ENCODE data around the gene PRSS16.
"Not testable (repeated sequence)": the region's sequence is repeated elsewhere in the genome, so short reads cannot be mapped to it uniquely, and the experiment has no call there.

Gene PRSS16, protein sequence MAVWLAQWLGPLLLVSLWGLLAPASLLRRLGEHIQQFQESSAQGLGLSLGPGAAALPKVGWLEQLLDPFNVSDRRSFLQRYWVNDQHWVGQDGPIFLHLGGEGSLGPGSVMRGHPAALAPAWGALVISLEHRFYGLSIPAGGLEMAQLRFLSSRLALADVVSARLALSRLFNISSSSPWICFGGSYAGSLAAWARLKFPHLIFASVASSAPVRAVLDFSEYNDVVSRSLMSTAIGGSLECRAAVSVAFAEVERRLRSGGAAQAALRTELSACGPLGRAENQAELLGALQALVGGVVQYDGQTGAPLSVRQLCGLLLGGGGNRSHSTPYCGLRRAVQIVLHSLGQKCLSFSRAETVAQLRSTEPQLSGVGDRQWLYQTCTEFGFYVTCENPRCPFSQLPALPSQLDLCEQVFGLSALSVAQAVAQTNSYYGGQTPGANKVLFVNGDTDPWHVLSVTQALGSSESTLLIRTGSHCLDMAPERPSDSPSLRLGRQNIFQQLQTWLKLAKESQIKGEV

GRCh38 chr6:27247133-27247836 lies at the start of gene PRSS16:
PRSS16 (plus strand) TSS chr6:27247701; CDS start chr6:27247738, 37 bp downstream.
- no peak for DNase-seq (ENCODE audit: low read depth in 2 of 2)

DNA sequence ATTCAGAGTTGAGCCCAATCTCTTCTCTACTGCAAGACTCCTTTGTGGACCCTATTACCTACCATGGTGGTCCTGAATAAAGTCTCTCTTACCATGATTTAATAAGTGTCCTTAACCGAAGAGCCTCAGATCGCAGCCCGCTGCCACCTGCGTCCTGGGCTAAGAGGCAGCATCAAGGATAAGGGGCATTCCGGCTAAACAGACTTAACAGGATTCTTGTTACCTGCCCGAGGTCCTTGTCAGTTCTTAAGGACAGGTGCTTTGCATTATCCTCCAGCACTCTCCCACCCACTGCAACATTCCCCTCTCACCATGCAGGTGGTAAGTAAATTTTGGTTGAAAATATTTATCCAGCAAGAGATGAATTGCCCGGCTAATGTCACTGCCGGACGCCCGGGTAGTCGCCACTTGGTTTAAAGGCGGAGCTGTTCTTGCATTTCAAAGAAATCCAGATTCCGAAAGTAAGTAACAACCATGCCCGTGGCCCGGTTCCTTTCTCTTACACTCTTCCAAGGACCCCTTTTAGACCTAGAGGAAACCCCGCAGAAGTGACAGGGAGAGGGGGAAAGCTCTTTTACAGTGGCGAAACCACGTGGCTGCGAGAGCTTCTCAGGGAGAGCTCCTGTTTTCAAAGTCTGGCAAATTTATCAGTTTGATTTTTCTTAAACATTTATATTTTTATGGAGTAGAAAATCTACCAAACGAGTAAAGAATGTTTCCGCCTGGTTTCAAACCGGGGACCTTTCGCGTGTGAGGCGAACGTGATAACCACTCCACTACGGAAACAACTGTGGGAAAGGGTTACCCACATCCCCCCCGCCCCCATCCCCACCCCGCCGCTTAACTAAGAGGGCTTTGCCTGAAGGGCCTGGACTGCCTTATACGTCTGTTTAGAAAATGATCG lies 41.9 kb upstream of the PRSS16 start:
- no peak for DNase-seq (ENCODE audit: low read depth in 2 of 2)

DNA sequence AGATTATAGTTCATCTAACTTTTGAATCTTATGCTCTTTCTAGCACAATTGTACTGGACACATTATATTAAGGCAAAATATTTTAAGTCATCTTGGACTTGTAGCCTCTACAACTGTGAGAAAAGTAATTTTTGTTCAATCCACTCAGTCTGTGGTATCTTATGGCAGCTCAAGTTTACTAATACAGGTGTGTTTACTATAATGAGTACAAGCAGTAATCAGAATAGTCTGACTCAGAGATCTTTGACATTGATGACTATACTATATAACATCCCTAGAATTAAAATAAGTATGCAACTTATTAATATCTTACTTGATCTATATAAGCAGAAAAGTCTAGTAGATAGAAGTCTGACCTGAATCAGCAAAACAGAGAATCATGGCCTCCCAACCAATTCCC lies 40.7 kb upstream of the PRSS16 start:
- no peak for DNase-seq (ENCODE audit: low read depth in 2 of 2)

- DNase-seq (ENCODE audit: low read depth in 2 of 2): no peak
Observed at GRCh38 chr6:27208042-27208441, 39.5 kb upstream of the PRSS16 start.

DNA sequence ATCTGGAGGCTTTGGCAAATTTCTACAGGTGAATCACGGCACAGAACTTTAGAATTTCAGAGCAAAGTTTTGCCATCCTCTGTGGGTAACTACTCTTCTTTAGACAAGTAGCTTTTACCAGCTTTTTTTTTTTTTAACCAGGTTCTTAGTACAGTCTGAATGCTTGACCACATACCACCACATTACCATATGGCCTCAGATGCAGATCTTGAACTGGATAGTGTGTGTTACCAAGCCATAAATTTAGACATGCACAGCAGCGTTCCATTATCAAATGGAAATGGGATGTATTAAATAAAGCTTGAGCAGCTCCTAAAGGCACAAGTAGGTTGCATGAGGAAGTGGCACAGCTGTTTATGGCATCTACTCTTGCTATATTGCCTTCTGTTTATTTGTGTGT lies 38.3 kb upstream of the PRSS16 start:
- no peak for DNase-seq (ENCODE audit: low read depth in 2 of 2)

- no peak for DNase-seq (ENCODE audit: low read depth in 2 of 2)
Observed at GRCh38 chr6:27209659-27210269, 37.7 kb upstream of the PRSS16 start.

- DNase-seq (ENCODE audit: low read depth in 2 of 2): not testable (repeated sequence)
Observed at GRCh38 chr6:27213091-27213517, 34.4 kb upstream of the PRSS16 start.

GRCh38 chr6:27213544-27214125 lies 33.9 kb upstream of the PRSS16 start:
- no peak for DNase-seq (ENCODE audit: low read depth in 2 of 2)

DNA sequence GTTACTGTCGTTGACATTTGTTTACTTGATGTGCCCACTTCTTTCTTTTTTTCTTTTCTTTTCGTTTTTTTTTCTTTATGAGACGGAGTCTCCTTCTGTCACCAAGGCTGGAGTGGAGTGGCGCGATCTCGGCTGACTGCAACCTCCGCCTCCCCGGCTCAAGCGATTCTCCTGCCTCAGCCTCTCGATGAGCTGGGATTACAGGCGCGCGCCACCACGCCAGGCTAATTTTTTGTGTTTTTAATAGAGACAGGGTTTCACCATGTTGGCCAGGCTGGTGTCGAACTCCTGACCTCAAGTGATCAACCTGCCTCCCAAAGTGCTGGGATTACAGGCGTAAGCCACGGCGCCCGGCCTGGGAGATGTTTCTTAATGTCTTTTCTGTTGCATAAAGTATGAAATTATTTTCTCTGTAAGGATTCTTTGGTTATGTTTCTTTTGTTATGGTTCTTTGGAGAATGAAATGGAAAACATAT lies 33.3 kb upstream of the PRSS16 start:
- DNase-seq (ENCODE audit: low read depth in 2 of 2): no peak

GRCh38 chr6:27216874-27217273 lies 30.6 kb upstream of the PRSS16 start:
- DNase-seq (ENCODE audit: low read depth in 2 of 2): no peak

GRCh38 chr6:27222971-27223370 lies 24.5 kb upstream of the PRSS16 start:
- not testable (repeated sequence) for DNase-seq (ENCODE audit: low read depth in 2 of 2)

GRCh38 chr6:27224729-27225128 lies 22.8 kb upstream of the PRSS16 start:
- DNase-seq (ENCODE audit: low read depth in 2 of 2): no peak

- no peak for DNase-seq (ENCODE audit: low read depth in 2 of 2)
Observed at GRCh38 chr6:27228963-27229477, 18.5 kb upstream of the PRSS16 start.

DNA sequence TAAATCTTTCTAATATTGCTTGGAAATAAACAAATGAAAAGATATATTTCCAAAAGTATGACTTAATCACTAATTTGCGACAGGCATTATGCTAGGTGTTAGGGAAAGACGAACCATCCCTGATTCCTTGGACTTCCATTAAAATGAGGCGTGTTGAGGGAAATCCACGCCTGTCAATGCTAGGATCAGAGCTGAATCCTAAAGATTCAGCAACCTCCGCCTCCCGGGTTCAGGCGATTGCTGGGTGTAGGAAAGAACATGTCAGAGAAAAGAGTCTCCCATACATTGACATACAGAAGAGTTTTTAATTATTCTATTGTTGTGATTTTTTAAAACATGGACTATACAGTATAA lies 16.8 kb upstream of the PRSS16 start:
- DNase-seq (ENCODE audit: low read depth in 2 of 2): no peak

GRCh38 chr6:27234576-27234975 lies 12.9 kb upstream of the PRSS16 start:
- DNase-seq (ENCODE audit: low read depth in 2 of 2): no peak

GRCh38 chr6:27237089-27237803 lies 10.3 kb upstream of the PRSS16 start:
- peak in 1 of 2 donors; percentile 37 for DNase-seq (ENCODE audit: low read depth in 2 of 2)

DNA sequence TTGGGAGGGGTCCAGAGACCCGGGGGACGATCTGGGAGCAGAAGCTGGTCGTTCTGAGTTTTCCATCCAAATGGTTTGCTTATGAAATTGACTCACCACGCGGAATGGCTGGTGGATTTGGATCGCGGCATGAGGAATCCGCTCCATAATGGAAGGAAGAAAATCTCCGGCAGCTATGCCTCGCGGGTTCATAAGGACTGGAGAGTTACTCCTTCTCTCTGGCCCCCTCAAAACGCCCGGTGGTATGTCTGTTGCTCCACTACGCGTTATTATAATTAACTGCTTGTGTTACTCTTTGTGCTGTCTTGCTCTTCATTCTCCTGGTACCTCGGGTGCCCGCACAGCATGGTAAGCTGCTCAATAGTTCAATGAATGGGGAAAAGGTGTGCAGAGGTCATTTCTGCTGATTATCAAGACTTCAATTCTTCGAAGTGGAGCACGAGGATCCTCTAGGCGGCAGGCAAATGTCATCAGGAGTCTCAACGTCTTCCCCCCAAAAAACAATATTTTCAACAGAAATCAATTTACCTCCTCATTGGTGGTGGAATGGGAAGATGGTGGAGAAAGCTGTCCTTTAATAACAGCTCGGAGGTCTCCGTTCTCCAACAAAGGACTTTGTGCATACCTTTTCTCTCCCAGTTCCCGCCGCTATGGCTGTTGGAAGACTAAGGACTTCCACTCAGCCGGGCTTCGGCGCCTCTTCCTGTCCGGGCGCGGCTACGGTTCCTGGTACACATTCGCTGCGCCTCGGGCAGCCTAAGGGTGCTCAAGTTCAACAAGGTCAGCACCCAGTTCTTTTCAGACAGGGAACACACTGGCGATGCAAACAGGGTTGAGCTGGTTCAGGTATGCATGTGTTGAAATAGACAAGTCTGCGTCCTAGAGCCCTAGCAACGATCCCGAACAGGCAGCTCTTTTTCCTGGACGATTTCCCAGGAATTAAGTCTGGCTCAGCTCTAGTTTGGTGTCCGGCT lies 9.2 kb upstream of the PRSS16 start:
- DNase-seq (ENCODE audit: low read depth in 2 of 2): no peak

DNA sequence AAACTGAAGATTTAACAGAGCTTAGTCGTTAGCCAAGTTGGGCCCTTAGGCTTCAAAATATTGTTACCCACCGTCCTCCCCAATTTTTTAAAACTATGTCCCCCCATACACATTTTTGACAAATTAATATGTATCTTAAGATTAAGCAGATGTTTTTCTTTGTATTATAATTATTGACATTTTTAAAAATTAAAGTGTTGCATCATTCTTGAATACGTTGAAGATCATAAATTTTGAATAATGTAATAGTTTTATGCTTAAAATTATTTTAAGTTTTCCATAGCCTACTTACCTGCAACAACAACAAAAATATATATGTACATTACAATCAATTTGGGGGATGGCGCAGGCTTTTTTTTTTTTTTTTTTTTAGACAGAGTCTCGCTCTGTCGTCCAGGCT lies 8.2 kb upstream of the PRSS16 start:
- DNase-seq (ENCODE audit: low read depth in 2 of 2): no peak

GRCh38 chr6:27241443-27241842 lies 6.1 kb upstream of the PRSS16 start:
- no peak for DNase-seq (ENCODE audit: low read depth in 2 of 2)
